ENCODE measurements around the gene YIF1A.
"Not testable (repeated sequence)": the region's sequence is repeated elsewhere in the genome, so short reads cannot be mapped to it uniquely, and the experiment has no call there.

YIF1A gene

DNA sequence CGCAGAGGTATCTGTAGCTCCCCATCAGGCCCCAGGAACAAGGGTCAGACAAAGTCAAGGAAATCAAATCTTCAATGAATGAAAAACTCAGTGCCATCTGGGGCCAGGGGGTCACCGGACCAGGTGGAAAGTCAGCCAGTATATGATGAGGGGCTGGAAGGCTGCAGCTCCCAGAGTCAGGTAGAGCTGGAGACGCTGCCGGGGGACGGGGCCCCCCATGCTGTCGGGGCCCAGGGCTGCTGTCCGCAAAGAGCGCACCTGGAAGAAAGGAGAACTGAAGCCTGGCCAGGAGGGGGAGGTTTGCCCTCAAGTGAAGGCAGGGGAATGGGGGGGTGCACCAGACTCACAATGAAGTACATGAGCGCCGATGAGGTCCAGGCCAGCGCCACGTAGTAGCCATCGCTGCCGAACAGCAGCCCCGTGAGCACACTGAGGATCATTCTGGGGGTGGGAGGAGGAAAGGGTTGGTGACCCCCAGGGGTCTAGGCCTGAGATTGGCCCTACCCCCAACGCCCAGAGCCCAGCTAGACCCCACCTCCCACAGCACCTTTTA lies 4.3 kb downstream of the YIF1A start:
- DNase-seq = no peak

DNA sequence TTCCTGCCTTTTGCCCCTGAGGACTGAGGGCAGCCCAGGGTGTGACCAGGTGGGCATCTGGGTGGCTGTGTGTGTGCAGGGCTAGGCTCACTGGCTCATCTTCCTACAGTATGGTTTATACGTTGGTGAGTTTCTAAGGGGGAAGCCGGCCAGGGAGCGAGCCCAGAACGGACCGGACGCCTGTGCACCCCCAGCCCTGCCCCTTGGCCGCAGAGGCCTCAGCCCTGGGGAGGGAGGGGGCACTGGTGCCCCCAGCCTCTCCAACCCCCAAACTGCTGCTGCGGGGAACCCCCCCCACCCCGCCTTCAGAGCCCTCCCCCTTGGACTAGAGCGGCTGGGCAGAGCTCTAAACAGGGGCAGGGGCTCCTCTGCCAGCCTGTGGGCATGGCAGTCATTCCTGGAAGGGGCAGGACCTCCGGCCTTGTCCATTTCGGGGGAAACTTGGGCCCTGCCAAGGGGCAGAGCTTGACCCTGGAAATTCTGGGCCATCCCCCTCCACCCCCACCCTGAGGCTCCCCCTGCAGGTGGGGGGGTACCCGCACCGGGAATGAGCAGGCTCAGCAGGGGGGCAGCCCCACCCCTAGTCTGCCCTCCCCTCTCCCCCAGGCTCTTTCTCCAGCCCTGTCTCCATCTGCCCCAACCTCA lies 5.4 kb downstream of the YIF1A start:
- DNase-seq = no peak

DNA sequence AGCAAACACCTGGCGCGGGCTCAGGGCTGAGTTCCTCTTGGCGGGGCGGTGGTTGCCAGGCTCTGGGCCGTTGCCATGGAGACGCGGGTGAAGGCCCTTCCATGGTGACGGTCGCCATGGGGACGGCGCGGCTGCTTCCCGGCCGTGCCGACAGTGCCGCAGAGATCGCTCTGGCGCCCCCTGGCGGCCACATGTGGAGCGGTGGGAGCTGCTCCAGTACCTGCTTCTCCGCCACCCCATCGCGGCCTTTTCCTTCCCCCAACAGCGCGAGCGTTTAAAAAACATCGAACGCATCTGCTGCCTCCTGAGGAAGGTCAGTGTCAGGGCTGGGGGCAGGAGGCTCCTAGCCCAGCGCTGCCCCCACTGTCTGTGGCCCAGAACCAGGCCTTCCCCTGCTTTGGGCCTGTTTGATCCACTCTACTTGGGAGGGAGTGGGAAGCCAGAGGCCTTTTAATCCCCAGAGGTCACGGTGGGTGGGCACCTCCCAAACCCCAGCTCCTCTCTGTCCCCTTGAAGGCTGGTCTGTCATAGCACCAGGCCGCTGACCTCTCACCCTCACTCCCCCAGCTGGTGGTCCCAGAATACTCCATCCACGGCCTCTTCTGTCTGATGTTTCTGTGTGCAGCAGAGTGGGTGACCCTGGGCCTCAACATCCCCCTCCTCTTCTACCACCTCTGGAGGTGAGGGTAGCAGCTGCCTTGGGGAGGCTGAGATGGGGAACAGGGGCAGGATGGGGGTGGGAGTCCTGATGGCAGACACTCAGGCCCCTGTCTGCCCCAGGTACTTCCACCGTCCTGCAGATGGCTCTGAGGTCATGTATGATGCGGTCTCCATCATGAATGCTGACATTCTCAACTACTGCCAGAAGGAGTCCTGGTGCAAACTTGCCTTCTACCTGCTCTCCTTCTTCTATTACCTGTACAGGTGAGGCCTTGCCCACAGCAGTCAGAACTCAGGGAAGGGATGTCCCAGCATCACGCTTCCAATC lies 6.2 kb downstream of the YIF1A start:
- peak; percentile 98 for DNase-seq

DNA sequence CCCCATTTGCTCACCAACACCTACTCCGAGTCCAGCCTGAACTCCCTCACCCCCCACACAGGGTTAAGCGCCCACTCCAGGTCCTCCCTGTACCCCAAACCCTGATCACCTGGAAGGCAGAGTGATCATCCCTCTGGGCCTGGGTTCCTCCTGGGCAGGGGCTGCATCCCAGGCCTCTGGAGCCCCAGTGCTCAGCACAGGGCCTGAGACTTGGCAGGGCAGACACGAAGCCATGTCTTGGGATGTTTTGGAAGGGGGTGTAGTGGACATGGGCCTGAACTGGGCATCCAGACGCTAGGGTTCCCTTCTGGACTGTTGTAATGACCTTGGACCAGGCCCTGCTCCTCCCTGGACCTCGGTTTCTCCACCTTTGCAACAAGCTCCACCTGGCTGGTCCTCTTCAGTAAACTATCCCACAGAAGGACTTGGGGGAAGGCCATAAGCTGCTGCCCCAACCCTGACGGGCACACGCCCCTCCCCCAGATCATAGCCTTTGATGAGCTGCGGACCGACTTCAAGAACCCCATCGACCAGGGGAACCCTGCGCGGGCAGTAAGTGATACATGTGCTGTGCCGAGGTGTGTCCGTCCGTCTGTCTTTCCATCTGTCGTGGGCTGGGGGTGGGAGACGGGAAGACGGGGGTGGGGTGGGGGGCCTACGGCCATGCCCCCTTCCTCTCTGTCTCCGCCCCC lies 7.0 kb downstream of the YIF1A start:
- DNase-seq = no peak

DNA sequence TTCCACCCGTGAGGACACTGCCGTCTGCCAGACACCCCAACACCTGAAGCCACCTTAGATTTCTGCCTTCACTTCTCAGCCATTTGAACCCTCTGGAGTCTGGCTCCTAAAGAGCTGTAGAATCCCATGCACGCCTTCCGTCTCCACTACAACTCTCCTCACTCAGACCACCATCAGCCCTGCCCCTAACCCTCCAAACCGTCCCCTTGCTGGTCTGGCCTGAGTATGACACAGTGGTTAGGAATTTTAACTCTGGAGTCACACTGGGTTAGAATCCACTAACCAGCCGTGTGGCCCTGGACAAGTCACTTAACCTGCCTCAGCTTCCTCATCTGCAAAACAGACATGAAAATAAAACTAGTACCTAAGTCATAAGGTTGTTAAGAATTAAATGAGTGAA lies 7.9 kb downstream of the YIF1A start:
- DNase-seq = no peak

DNA sequence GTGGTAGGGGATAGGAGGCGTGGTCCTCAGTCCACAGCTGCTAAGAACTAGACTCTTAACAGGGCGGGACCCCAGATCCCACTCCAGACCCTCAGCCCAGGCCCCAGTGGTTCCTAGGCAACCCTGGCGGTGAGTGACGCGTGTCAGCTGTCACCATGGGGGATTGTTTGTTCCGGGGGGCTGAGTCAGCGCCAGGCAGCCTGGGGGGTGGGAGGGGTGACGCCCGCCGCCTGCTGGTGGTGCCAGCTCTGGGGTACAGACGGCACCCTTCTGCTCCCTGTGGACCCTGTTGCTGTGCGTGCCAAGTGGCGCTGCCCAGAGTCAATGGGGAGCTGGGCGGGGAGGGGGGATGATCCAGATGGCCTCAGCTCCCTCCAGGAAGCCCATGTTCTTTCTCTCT lies 8.5 kb downstream of the YIF1A start:
- no peak for DNase-seq

DNA sequence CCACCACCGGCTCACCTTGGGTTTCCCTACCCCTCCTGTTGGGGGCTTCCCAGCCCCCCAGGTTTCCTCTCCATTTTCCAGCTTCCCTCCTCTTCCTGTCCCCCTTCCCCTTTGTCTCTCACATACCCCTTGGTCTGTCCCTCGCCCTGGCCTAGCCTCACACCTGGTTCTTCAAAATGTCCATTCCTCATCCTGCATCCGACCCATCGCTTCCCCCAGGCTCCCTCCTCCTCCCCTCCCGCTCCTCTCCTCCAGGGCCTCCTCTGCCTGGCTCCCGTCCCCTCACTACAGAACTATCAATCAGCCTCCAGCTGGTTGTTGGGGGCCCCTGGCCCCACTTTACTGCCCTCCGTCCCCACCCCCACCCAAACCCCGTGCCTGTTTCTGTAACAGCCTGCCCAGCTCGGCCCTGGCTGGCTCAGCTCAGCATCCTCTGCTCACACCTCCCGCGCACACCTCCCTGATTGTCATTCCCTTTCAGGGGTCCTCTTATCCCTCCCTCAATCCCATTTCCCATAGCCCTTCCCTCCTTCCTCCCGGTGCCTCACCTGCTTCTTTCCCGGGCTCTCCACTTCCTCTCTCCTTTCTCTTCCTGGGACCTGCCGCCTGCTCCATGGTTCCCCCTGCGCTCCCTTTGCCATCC lies 9.7 kb downstream of the YIF1A start:
- no peak for DNase-seq

DNA sequence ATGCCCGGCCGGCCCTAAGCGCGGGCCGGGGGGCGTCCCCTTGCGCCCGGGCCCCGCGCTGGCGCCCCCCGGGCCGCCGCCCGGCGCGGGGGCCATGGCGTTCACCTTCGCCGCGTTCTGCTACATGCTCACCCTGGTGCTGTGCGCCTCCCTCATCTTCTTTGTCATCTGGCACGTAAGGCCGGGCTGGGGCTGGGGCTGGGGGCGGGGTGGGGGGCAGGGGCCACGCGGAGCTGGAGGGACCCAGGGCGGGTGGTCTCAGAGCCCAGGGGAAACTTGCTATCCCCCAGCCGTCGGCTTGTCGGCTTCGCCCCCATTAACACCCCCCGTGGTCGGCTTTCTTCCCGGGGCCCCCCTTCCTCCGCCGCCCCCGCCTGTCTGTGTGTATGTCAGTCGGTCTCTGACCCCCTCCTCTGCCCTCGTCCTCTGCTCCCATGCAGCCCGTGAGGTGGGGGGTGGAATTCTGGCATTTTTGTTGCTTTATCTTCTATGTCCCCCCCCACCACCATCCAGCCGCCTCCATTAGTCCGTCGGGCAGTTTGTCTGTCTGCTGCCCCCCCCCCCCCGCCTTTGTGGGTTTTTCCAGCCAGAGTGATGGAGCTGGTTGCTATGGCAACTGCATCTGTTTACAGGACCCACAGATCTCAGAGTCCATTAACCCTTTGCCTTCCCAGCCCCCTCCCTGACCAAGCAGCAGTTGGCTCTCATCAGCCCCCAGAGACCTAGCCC lies 10.4 kb downstream of the YIF1A start:
- DNase-seq = peak; percentile 17

DNA sequence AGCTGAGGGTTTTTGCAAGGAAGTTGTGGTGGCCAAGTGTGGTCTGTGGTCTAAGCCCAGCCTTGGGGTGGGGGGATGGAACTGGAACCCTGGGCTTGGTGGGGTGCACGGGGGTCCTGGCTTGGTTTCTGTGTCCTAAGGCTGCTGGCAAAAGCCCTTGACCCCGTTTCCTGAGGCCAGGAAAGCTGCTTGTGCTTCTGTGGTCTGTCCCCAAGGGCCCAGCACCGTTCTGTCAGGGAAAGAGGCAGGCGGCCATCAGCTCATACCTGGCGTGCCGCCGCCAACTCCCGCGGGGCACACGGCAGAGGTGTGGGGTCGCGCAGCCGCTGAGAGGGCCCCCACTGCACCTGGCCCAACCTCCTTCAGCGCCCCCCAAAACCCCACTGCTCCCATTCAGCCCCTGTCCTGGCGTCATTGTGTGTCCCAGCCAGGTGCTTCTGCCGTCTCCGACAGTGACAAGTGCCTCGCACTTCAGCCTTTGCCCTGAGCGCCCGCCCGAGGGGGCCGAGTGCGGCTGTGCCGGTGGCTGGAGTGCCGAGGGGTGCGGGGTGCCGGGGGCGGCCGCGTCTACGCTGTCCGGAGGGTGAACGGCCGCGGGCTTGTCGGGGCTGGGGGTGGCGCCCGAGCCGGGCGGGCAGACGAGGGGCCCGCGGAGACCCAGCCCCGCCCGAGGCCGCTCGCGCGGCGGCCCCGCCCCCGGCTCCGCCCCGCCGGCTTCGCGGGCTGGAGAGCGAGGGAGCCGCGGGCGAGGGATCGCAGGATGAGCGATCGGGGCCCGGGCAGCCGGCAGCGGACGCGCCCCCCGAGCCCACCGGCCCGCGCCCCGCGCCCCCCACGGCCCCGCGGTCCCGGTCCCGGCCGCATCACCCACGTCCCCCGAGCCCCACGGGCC lies 11.2 kb downstream of the YIF1A start, which contains the start of gene CNIH2:
CNIH2 (plus strand) TSS at position 705 of the 892 bp plus-strand sequence. CDS start 282 bp downstream, outside the sequence.
- peak; percentile 17 for DNase-seq

DNA sequence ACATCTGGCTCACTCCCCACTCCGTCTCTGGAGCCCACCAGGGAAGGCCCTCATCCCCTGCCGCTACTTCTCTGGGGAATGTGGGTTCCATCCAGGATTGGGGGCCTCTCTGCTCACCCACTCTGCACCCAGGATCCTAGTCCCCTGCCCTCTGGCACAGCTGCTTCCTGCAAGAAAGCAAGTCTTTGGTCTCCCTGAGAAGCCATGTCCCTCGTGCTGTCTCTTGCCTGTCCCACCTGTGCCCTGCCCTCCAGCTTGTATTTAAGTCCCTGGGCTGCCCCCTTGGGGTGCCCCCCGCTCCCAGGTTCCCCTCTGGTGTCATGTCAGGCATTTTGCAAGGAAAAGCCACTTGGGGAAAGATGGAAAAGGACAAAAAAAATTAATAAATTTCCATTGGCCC lies 11.9 kb downstream of the YIF1A start:
- DNase-seq = not testable (repeated sequence)

DNA sequence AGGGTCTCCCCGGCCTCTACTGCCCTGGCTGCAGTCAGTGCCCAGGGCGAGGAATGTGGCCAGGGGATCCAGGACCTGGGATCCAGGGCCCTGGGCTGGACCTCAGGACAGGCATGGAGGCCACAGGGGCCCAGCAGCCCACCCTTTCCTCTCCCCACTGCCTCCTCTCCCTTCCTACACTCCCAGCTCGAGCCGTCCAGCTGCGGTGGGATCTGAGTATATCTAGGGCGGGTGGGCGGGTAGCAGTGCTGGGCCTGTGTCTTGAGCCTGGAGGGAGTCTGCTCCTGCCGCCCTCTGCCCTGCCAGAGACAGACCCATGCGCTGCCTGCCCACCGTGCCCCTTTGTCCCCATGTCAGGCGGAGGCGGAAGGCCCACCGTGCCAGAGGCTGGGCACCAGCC lies 12.3 kb downstream of the YIF1A start:
- not testable (repeated sequence) for DNase-seq

DNA sequence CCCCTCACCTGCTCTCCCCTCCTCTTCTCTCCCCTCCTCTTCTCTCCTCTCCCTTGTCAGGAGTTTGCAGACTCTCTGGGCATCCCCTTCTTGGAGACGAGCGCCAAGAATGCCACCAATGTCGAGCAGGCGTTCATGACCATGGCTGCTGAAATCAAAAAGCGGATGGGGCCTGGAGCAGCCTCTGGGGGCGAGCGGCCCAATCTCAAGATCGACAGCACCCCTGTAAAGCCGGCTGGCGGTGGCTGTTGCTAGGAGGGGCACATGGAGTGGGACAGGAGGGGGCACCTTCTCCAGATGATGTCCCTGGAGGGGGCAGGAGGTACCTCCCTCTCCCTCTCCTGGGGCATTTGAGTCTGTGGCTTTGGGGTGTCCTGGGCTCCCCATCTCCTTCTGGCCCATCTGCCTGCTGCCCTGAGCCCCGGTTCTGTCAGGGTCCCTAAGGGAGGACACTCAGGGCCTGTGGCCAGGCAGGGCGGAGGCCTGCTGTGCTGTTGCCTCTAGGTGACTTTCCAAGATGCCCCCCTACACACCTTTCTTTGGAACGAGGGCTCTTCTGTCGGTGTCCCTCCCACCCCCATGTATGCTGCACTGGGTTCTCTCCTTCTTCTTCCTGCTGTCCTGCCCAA lies 12.8 kb downstream of the YIF1A start:
- no peak for DNase-seq

DNA sequence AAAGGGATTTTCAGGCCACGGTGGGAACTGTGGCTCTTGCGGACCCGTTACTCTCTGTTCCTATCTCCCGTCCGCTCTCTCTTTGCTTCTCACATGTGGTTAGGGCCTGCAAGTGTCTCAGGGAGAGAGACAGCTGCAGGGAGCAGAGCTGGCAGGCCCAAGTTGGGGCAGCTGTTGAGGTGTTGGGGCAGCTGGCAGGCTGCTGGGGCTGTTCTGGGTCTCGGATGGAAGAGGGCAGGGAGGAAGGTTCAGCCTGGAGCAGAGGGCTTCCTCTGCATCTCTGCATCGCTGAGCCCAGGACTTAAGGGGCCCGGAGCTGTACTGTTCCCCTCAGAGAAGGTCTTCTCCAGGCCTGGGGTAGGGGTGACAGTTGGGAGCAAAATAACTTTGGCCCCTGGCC lies 13.5 kb downstream of the YIF1A start:
- no peak for DNase-seq

DNA sequence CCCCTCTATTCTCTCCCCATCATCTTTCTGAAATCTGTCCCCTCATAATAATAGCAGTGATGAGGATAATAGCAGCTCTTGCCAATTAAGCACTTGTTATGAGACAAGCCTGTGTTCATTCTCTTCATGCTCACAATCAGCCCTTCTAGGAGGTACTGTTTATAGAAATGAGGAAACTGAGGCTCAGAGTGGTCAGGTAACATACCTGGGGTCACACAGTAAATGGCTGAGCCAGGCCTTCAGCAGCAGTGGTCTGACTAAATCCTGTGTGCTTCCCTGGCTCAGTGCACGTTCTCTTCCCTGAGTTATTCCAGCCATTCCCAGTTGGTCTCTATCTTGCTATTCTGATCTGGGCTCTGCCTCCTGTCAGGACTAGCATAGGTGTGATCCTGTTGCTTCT lies 14.7 kb downstream of the YIF1A start:
- no peak for DNase-seq

DNA sequence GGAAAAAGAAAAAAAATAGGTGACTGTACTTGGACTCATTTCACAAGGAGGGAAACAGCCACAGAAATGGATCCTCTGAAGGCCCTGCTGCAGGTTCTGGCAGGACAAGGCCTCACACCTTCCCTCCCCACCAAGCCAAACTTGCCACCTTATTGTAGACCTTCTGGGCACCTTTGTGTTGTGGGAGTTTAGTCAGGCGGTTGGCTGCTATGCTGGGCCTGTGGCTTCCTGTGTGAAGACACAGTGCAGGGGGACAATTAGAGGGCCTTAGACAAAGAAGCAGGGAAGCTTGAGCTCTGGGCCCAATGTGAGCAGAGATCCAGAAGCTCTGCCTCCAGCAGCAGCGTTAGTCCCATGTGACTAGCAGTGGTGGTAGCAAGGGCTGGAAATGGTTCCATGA lies 16.3 kb downstream of the YIF1A start:
- DNase-seq = no peak

DNA sequence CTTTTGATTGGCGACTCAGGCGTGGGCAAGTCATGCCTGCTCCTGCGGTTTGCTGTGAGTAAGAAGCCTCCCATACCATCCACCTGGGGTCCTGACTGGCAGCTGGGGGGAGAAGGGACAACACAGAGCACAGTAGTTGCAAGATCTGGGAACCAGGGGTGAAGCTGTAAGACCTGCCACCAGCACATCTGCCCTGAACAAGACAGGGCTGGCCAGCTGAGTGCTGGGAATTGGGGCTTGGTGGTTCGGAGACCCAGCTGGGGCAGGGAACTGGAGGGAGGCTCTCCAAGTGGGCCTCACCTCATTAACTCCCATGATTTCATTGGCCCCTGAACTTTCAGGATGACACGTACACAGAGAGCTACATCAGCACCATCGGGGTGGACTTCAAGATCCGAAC lies 17.1 kb downstream of the YIF1A start:
- DNase-seq = no peak

DNA sequence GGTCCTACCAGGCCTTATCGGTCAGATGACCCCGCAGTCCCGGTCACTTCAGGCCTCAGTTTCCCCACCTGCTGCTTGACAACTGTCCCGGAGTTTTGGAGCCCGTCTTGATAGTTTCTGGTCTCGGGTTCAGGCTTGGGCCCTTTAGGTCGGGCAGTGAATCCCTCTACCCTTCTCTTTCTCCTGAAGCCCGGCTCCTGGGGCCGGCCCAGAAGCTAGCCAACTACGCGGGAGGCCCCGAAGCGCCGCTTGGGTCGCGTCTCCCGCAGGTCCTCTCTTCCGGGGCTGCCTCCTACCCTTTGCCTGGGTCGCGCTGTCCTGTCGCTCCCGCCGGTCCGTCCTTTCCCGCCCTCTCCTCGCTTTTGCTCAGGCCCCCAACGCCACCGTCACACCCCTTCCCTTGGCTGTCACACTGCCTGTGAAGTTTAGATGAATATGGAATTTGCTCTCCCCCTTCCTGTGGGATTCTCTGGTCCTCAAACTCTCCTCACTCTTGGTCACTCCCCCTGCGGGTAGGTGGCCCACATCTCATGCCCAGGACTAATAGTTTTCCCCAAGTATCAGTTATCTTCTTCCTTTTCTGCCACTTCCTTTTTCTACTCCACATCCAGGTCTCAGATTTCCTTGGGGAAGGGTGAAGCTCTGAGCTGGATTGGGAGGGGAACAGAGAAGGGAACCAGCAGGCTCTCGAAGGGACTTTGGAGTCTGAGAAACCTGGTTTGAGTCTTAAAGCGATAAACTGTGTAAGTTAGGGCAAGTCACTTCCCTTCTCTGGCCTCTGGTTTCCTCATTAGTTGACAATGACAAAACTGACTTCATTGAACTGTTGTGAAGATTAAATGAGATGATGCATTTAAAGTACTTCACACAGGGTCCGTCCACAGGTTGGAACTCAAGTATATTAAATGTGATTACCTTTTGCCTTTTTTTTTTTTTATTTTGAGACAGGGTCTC lies 19.7 kb downstream of the YIF1A start:
- DNase-seq = no peak

DNA sequence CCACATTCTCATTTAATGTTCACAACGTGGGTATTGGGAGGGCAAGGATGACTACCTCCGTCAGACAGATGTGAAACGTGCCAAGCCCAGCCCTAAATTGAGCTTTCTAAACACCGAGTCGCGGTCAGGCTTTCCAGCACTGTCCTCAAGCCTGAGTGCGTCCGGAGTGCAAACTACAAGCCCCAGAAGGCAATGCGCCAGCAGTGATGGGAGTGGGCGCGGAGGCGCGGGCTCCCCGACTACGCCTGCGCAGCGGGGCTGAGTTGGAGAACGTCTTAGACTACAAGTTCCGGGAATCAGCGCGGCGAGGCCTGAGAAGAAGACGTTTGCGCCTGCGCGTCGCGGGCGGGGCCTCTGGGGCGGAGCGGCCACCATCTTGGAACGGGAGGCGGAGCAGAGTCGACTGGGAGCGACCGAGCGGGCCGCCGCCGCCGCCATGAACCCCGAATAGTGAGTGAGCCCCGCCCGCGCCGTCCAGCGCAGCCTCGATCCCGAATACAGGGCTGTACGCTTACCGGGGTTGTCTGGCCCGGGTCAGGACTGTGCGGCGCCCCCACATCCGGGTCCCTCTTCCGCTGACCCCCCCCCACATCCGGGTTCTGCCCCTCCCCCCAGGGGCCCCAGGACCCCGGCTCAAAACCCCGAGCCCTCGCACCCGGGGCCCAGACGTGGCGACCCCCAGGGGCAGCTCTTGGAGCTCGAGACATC lies 20.5 kb downstream of the YIF1A start, which contains the start of gene RAB1B:
RAB1B (plus strand) TSS at position 396 of the 708 bp plus-strand sequence; CDS start at position 437, 41 bp downstream.
- peak; percentile 98 for DNase-seq
